Sigmoid colon (tissue), 7 donors: ENCODE measurements around the gene POLR3H. TPM values are rescaled to one million over a fixed set of nuclear protein-coding genes. Genes with fewer than 3 reads are reported as not detected.
"Not testable (repeated sequence)": the region's sequence is repeated elsewhere in the genome, so short reads cannot be mapped to it uniquely, and the experiment has no call there.

Source experiments
- DNase-seq: peaks from one replicate; pipeline ENCODE4 v3.0.0-alpha.2; 2019
- H3K27ac ChIP-seq, 4 donors: fragments of 200-600 bp; sonication (generic); one replicate each; pipeline ENCODE4 v1.5.1; 2016 to 2019; ENCODE audit warnings: mild to moderate bottlenecking in 1 of 4
- H3K27me3 ChIP-seq, 3 donors: fragments of 200-600 bp; sonication (generic); one replicate each; pipeline ENCODE4 v1.5.1; 2019; ENCODE audit warnings: mild to moderate bottlenecking in 1 of 3
- H3K36me3 ChIP-seq, 4 donors: fragments of 200-600 bp; sonication (generic); one replicate each; pipeline ENCODE4 v1.5.1; 2016 to 2019
- H3K4me1 ChIP-seq, 4 donors: fragments of 200-600 bp; sonication (generic); one replicate each; pipeline ENCODE4 v1.5.1; 2017 to 2019
- H3K4me3 ChIP-seq, 4 donors: fragments of 200-600 bp; sonication (generic); one replicate each; pipeline ENCODE4 v1.5.1; 2017 to 2019; ENCODE audit warnings: mild to moderate bottlenecking in 2 of 4, moderate library complexity in 1 of 4
- H3K9me3 ChIP-seq, 4 donors: fragments of 200-600 bp in 3 of 4; sonication (generic) in 3 of 4; one replicate each; pipeline versions ENCODE4 v1.5.1 to v1.6.1; 2013 to 2019
- EP300 ChIP-seq, 4 donors: sonication (generic); formaldehyde crosslinking; IDR thresholded peaks; one replicate each; pipeline ENCODE4 v1.6.1; 2017; ENCODE audit warnings: antibody characterized with exemption in 4 of 4
- POLR2A ChIP-seq, 2 donors: fragments of 450-650 bp; IDR thresholded peaks; one replicate each; pipeline ENCODE4 v1.6.1; 2016; ENCODE audit warnings: antibody characterized with exemption in 2 of 2, mild to moderate bottlenecking in 2 of 2, moderate library complexity in 2 of 2
- POLR2AphosphoS5 ChIP-seq, 4 donors: sonication (generic); formaldehyde crosslinking; IDR thresholded peaks; one replicate each; pipeline ENCODE4 v1.6.1; 2017; ENCODE audit warnings: antibody characterized with exemption in 4 of 4
- WGBS, 2 donors: extraction: QIAGEN DNeasy Blood & Tissue Kit; methylation state at CpG; one replicate each; pipeline ENCODE4 v1.1.7; 2013; 5-methylcytosine and 5-hydroxymethylcytosine counted together
- intact Hi-C: fragments of 100-400 bp; cut with DNase I; formaldehyde crosslinking; loops from one replicate; pipeline ENCODE4 v1.15.1; 2023
- polyA plus RNA-seq, 3 donors: library from polyadenylated mRNA; stranded (reverse); fragments of 200-250 nt; gene quantifications; one replicate each; pipeline ENCODE4 v1.2.3, GENCODE V29; 2013
- total RNA-seq, 4 donors: library from RNA; depleted of rRNA; stranded (reverse); fragments of >200 nt; gene quantifications; one replicate each; pipeline ENCODE4 v1.1.0, GENCODE V29; 2016
- TF ChIP-seq, protein P1 (sequence below), 4 experiments: fragments of 450-650 bp in 3 of 4; fragments of 200-600 bp in 1 of 4; IDR thresholded peaks; one replicate each; pipeline ENCODE4 v1.5.1; 2016 to 2019; ENCODE audit warnings: antibody characterized with exemption in 4 of 4, mild to moderate bottlenecking in 3 of 4, moderate library complexity in 2 of 4
- donor health status: healthy with polysubstance abuse.
- donor health status: Bipolar disorder and iron deficiency.
- donor health status: healthy.

POLR3H gene
- total and polyA plus RNA-seq, 7 donors: 4.6 to 19.7 (median 10.5) TPM

DNA sequence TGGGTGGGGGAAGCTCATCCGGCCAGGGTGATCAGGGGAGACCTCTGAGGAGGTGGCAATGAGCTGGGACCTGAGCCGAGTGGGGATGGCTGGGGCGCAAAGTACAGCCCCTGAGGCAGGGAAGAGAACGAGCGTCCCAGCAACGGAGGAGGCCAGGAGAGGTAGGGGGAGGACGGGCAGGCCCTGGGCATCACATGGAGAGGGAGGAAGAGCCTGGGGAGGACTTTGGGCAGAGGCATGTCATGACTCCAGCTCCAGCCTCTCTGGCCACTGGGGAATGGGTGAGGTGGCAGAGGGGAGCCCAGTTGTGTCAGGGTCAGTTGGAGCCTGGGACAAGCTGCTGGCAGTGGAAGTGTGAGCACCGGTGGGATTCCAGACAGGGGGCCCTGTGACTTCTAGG lies 33.8 kb upstream of the POLR3H start:
- no peak overlapping the region for H3K4me3 ChIP-seq
- TF ChIP-seq POLR2A (IDR thresholded peaks at IDR 0.05): no peak
- TF ChIP-seq, protein P1, sequence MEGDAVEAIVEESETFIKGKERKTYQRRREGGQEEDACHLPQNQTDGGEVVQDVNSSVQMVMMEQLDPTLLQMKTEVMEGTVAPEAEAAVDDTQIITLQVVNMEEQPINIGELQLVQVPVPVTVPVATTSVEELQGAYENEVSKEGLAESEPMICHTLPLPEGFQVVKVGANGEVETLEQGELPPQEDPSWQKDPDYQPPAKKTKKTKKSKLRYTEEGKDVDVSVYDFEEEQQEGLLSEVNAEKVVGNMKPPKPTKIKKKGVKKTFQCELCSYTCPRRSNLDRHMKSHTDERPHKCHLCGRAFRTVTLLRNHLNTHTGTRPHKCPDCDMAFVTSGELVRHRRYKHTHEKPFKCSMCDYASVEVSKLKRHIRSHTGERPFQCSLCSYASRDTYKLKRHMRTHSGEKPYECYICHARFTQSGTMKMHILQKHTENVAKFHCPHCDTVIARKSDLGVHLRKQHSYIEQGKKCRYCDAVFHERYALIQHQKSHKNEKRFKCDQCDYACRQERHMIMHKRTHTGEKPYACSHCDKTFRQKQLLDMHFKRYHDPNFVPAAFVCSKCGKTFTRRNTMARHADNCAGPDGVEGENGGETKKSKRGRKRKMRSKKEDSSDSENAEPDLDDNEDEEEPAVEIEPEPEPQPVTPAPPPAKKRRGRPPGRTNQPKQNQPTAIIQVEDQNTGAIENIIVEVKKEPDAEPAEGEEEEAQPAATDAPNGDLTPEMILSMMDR (IDR thresholded peaks at IDR 0.05): no peak
- TF ChIP-seq POLR2AphosphoS5 (IDR thresholded peaks at IDR 0.05): no peak
- TF ChIP-seq EP300 (IDR thresholded peaks at IDR 0.05): no peak
- H3K36me3 ChIP-seq: peaks cover 10 to 62% (median 24%) of the 10 kb centered on the region in 4 donors
- H3K27me3 ChIP-seq: no peaks in the 10 kb centered on the region
- no peak for DNase-seq
- no peaks in the 10 kb centered on the region for H3K9me3 ChIP-seq
- H3K27ac ChIP-seq: no peak overlapping the region
- H3K4me1 ChIP-seq: peaks cover 0 to 13% (median 12%) of the 10 kb centered on the region in 4 donors
- intact Hi-C loops: no loop called here
- 94 to 96% methylated on average over 8 of the region's 8 CpGs for WGBS, 2 donors

DNA sequence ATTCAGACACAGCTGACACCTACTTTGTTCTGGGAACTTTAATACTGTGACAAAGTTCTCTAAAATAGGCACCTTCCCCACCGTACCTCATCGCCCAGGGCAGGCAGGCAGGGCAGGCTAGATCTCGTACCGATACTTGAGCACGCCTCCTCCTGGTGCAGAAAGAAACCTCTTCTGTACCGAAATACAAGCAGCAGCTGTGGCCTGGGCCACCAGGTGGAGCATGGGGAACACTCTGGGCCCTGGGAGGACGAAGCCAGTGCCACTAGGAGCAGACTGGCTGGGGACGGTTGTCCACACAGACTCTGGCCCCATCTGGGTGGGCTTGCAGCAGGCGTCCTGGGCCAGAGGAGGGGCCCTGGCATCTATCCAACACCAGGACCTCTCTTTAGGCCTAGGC lies 32.6 kb upstream of the POLR3H start:
- Histone ChIP-seq H3K9me3 (no peaks in the 10 kb centered on the region), H3K4me1 (peaks cover 0 to 13% (median 12%) of the 10 kb centered on the region in 4 donors), H3K36me3 (peaks cover 10 to 49% (median 17%) of the 10 kb centered on the region in 4 donors), H3K27me3 (no peaks in the 10 kb centered on the region), H3K4me3 (no peak overlapping the region), H3K27ac (peak overlapping the region in 3 of 4 donors; percentile 20 to 68 (median 21))
- TF ChIP-seq POLR2A (IDR thresholded peaks at IDR 0.05): no peak
- TF ChIP-seq, protein P1 (IDR thresholded peaks at IDR 0.05): peak in 3 of 4 experiments; percentile 54 to 59 (median 58)
- intact Hi-C loops: no loop called here
- 78 to 84% methylated on average over 9 of the region's 9 CpGs for WGBS, 2 donors
- DNase-seq: no peak

DNA sequence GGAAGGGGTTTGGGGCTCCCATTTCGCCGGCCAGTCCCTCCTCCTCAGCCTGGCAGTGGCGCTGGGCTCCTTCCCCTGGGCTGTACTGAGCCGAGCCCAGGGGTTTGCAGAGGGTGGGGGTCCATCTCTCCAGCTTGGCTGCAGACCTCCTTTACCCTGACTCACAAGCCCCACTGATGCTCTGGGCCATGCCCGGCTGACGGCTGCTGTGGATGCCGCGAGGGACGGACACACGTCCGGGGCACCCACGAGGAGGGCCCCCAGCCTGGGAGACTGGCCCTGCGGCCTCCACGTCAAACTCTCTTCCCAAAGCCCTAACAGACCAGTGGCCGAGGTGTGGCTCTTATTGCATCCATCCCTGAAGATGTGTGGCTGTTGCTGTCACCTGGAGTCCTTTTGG lies 31.3 kb upstream of the POLR3H start:
- peaks cover 10 to 40% (median 17%) of the 10 kb centered on the region in 4 donors for H3K36me3 ChIP-seq
- H3K27ac ChIP-seq: peak overlapping the region; percentile 34 to 79 (median 66)
- 91 to 92% methylated on average over 15 of the region's 15 CpGs for WGBS, 2 donors
- H3K4me3 ChIP-seq: no peak overlapping the region
- no peak for TF ChIP-seq POLR2A (IDR thresholded peaks at IDR 0.05)
- no peak for TF ChIP-seq POLR2AphosphoS5 (IDR thresholded peaks at IDR 0.05)
- TF ChIP-seq, protein P1 (IDR thresholded peaks at IDR 0.05): no peak
- TF ChIP-seq EP300 (IDR thresholded peaks at IDR 0.05): no peak
- intact Hi-C loops: no loop called here
- no peaks in the 10 kb centered on the region for H3K9me3 ChIP-seq
- H3K4me1 ChIP-seq: peaks cover 0 to 13% (median 12%) of the 10 kb centered on the region in 4 donors
- H3K27me3 ChIP-seq: no peaks in the 10 kb centered on the region
- DNase-seq: no peak

DNA sequence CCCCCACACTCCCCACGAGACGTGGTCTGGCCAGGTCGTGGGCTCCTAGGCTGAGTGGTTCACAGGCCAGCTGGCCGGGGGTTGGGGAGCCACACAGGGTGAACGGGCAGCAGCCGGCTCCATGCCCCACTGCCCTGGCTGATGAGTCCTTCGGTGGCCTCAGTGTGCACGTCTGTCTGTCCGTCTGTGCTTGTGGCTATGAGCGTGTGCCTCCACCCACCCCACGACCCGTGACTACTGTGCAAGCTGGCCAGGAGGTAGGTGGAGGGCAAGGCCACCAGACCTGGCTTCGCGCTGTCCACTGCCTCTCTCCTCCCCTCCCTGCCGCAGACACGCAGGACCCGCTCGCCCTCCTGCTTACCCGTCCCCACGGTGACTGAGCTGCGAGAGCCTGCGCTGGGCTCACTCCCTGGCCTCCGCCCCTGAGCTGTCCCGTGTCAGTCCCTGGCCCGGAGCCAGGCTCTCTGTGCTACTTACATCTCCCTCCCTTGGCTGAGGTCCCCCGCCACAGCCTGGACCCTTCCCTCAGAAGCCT lies 30.6 kb upstream of the POLR3H start:
- H3K4me3 ChIP-seq: no peak overlapping the region
- DNase-seq: peak; percentile 94
- intact Hi-C loops: no loop called here
- TF ChIP-seq, protein P1 (IDR thresholded peaks at IDR 0.05): no peak
- no peak for TF ChIP-seq POLR2A (IDR thresholded peaks at IDR 0.05)
- TF ChIP-seq EP300 (IDR thresholded peaks at IDR 0.05): no peak
- peak in 3 of 4 donors; percentile 38 to 57 (median 56) for TF ChIP-seq POLR2AphosphoS5 (IDR thresholded peaks at IDR 0.05)
- 80 to 83% methylated on average over 26 of the region's 26 CpGs for WGBS, 2 donors
- H3K36me3 ChIP-seq: peaks cover 7 to 34% (median 15%) of the 10 kb centered on the region in 4 donors
- no peaks in the 10 kb centered on the region for H3K9me3 ChIP-seq
- peaks cover 0 to 13% (median 12%) of the 10 kb centered on the region in 4 donors for H3K4me1 ChIP-seq
- H3K27ac ChIP-seq: peak overlapping the region; percentile 34 to 79 (median 66)
- H3K27me3 ChIP-seq: no peaks in the 10 kb centered on the region

DNA sequence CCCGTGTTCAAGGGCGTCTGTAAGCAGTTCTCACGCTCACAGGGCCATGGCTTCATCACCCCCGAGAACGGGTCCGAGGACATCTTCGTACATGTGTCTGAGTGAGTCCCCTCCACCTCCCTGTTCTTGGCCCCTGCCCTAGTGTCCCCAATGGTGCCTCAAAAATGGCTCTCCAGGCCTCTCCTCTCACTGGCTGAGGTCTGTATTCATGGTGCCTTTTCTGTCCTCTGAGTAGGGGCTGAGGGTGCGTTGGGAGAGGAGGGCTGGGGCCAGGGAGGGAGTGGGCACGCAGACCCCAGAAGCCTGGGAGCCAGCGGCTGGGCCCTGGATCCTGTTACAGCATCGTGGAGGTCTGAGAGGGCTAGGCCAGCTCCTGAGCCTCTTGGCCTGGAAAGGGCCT lies 29.4 kb upstream of the POLR3H start:
- Histone ChIP-seq H3K27ac (no peak overlapping the region), H3K4me3 (no peak overlapping the region), H3K9me3 (no peaks in the 10 kb centered on the region), H3K27me3 (no peaks in the 10 kb centered on the region), H3K4me1 (peaks cover 0 to 13% (median 12%) of the 10 kb centered on the region in 4 donors), H3K36me3 (peaks cover 0 to 22% (median 10%) of the 10 kb centered on the region in 4 donors)
- no peak for DNase-seq
- TF ChIP-seq EP300 (IDR thresholded peaks at IDR 0.05) (no peak), POLR2A (IDR thresholded peaks at IDR 0.05) (no peak), POLR2AphosphoS5 (IDR thresholded peaks at IDR 0.05) (no peak)
- TF ChIP-seq, protein P1 (IDR thresholded peaks at IDR 0.05): no peak
- intact Hi-C loops: no loop called here
- 93 to 94% methylated on average over 11 of the region's 11 CpGs for WGBS, 2 donors

DNA sequence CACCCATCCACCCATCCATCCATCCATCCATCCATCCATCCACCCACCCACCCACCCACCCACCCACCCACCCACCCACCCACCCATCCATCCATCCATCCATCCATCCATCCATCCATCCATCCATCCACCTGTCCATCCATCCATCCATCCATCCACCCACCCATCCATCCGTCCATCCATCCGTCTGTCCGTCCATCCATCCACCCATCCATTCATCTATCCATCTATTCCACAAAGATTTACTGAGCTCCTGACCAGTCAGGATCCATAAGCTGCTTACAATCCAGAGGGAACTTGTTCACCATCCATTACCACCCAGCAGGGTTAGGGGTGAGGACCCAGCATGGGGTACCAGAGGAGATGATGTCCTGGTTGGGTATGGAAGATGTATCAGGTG lies 28.0 kb upstream of the POLR3H start:
- H3K27me3 ChIP-seq, H3K27ac ChIP-seq, H3K9me3 ChIP-seq, DNase-seq, intact Hi-C loops, H3K4me3 ChIP-seq, H3K36me3 ChIP-seq: not testable (repeated sequence)
- WGBS, 2 donors: 94 to 95% methylated on average over 3 of the region's 3 CpGs
- peaks cover 0 to 14% (median 13%) of the 10 kb centered on the region in 4 donors for H3K4me1 ChIP-seq
